Left hindlimb (tissue), 1 donor: ENCODE data around the gene TRIB2.

Experiments used
- DNase-seq: peaks from one replicate; pipeline ENCODE4 v3.0.0-alpha.2; 2018

Gene TRIB2

DNA sequence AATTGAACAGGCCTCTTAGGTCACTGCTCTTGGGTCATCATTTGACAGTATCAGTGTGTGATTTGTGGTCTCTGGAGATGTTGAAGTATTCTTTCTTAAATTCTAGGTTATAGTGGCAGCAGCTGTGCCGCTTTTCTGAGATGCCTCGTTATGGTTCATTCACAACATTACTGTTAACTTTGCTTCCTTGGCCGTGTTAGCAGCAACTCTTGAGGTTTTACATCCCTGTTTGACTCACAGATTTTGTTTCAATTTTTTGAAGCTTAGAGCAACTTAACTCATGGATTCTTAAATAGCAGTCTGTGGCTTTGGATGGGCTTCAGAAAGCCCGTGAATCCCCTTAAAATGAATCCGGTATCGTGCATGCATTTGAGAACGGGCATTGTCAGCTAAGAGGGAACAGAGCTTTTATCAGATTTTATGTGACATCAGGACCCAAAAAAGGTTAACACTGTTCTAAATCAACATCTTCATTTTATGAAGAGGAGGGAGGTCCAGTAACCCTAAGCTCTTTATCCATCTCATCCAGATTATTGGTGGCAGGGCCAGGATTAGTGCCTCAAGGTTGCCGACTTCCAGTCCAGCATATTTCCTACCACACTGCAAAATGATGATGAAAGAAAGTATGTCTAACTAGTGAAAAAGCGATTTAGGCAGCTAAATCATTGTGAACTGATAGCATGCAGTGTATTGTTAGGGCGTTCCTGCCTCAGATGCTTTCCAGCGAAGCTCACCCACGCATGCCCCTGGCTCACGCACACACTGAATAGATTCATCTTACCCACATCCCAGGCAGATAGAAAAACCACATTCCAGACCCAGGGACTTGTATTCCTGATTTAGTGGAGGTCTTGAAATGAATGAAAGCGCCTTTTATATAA lies 5.1 kb downstream of the TRIB2 start:
- DNase-seq, result no peak

- no peak for DNase-seq
Measured at GRCh38 chr2:12722447-12723316, 5.9 kb downstream of the TRIB2 start.

DNA sequence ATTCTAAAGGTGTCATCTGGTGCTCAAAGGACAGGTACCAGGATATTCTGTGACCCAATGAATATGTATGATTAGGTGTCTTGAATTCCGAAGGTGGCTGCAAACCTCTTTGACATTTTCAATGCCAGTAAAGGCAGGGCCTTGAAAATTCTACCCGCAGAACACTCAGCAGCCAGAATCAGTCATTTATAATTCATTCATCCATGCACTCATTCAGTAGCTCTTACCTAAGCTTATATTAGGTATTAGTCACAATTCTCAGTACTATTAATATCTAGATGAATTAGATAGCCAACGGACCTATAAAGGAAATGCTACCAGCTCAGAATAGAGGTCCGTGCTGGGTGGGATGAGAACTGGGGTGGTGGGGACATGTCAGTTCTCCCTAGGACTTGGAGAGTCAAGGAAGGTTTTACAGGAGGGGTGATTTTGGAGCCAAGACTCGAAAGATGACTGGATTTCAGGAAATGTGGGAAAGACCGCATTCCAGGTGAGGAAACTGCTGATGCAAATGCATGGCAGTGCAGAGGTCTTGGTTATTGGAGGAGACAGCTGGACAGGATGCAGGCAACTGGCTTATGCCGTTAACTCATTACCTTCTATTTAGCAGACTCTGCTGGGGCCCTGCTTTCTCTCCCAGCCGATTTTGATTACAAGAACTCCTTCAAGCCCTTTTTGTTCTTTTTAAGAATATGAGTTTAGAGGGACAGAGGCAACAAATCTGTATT lies 7.2 kb downstream of the TRIB2 start:
- DNase-seq, result no peak

- DNase-seq, result no peak
Measured at GRCh38 chr2:12725233-12726187, 8.8 kb downstream of the TRIB2 start.

DNA sequence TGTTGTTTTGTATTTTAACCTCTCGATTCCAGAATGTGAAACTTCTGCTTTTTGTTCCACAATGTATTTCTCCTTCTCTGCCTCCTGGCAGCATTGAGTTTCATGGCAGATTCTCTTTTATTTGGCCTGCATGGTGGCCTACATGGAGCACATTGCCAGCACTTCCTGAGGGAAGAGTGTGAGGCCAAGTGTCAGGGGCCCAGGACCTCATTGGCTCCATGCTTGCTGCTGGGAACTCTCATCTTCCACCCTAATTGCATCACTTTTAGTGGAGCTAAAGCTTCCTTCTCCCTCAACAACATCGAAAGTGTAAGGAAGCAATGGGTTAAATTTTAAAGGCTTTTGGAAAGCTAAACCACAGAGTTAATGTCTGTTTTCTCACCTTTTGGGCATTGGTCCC lies 9.5 kb downstream of the TRIB2 start:
- DNase-seq, result no peak

DNA sequence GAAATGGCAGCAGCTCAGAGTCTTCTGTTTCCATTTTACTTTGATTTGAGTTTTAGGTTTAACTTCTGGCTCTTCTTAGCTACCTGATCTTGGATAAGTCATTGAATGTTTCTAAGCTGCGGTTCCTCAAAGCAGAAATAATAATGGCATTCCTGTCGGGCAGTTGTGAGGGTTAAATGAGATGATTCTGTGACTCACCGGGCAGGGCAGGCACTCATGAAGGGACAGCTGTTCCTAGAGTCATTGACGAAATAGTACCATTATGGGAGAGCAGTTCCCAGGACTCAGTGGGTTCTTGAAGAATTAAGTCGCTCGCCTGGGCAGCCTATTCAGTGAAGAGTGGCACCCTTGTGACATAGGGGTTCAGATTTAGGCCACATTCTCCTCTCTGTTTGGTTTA lies 10.3 kb downstream of the TRIB2 start:
- DNase-seq, result no peak

DNA sequence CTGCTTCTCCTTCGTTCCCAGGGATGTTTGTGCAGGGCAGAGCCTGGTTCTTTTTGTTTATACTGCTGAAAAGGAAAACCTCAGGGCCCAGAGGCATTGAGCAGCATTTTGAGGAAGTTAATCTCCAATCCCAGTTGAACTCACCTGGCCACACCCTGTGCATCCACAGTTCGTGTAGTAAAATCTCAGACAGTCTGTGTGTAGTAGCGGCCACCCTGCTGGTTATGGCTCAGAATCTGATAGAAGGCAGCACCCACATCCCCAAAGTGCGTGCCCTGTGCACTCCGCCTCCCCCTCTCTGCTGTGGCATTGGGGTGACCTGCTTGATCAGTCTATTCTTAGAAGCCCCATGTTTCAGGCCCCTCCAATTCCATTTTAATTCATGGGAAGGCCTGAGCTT lies 10.9 kb downstream of the TRIB2 start:
- no peak for DNase-seq

DNA sequence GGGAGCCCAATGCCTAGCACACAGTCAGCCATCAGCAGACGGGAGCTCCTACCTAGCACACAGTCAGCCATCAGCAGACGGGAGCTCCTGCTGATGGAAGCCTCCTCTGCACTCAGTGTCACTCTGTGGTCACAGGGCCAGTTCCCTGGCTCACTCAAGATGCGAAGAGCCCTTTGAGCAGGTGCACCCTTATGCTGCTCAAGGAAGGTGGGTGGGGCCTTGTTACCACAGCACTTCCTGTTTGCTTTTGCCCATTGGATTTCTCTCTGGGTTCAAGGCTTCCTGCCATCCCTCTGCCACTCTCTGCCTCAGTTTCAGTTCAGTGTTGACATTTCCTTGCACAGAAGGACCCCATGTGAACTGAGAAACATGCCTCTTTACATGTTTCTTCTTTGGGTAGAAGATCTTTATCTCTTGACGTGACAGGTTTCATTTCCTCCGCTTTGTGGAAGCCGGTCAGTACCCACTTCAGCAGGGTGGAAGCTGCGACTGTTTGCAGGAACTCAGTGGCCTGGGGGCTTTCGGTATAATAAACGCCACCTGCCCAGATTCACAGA lies 11.6 kb downstream of the TRIB2 start:
- DNase-seq, result no peak

DNA sequence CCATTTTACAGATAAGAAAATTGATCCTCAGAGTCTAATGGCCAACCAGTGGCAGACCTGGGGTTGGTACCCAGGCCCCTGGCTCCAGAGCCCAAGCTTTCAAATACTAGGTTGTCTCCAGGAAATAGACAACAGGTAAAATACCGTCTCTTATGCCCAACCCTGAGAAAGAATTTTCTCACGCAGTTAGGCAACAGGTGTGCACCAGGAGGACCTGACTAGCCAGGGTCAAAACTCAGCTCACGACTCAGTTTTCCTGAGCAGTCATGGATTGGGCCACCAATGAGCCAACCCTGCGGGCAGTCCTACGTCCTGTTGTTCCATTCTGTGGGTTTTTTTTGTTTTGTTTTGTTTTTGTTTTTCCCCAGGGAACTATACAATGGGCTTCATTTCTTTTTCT lies 13.5 kb downstream of the TRIB2 start:
- DNase-seq, result no peak

DNA sequence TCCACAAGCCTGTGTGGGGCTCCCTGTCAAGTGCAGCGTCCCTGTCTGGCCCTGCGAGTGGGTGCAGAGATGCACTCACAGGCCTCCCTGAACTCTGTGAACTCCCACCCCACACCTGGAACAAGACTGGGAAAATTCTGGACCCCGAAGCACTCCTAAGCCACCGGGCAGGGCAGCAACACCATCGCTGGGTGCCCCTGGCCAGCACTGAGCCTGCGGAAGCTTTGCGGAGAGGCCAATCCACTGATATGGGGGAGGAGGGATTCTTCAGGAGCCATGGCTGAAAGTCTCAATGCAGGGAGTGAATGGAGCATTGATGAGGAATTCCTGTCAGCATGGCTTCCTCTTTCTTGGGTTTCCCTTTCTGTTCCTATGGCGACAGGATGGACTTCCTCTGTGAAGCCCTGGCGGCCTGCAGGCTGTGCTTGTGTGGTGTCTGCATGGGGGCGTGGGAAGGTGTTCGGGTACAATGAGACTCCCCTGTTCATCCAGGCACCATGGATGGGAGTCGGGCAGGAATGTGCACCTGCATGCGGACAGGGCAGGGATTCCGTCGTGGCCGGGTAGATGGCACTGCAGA lies 15.1 kb downstream of the TRIB2 start:
- no peak for DNase-seq

DNA sequence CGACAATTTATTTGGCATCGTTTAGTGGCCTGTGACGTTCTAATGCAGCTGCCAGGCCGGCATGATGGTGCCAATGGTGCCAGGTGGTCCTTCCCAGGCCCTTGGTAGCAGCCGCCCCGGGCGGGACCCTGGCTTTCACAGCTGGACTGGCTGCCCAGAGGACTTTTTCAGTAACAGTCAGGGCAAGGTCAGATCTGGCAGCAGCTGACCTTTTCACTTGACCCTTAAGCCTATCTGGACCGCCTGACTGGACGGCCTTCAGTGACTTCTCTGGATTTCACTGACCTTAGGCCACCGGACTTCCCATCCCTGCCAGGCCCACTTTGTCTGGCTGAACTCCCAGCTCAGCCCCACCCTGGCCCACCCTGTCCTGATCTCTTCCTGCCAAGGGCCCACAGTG lies 15.9 kb downstream of the TRIB2 start:
- DNase-seq, result no peak

DNA sequence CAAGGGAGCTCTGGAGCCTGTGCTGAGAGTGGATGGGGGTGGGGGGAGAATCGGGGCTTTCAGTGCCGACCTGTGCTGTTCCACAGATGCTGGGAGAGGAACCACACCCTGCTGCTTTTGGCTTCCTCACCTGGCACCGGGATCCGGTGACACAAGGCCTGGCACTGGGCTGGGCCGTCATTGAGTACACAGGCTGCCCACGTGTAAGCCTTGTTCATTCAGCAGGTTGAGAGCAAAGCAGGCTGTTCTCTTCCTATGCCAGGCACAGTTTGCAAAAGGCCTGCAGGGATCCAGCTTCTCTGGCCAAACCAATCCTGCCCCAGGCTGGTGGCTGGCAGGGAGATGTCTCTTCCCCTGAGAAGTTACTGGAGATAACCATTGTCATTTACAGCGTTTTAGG lies 17.1 kb downstream of the TRIB2 start:
- no peak for DNase-seq

DNA sequence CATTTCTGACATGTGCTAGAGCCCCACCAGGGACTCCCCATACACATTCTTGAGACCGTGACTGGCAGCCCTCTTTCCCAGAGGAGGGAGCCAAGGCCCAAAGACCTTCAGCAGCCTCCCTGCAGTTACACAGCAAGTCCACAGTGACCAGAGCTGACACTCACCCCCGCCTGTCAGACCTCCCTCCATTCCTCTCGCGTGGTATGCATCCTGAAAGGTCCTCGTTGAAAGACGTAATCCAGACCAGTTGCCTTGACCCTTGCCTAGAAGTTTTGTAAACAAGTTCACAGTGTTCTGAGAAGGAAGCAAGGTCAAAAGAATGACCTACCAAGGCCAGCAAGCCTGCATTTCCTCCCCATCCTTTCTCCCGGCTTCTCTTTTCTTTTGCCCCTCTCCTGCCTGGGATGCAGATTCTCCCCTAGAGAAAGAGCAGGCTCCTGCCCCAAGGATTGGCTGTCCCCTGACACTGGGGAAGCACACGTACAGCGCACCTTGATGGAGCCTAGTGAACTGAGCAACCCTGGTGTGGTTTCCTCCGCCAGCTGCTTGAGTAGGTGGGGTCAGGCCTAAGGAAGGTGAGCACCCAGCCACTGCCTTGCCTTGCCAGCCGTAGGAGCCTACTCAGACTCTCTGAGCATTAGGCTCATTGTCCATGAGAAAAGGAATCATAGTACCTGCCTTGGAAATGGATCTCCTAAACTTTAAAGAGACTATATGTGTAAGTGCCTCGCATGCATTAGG lies 18.3 kb downstream of the TRIB2 start:
- no peak for DNase-seq

- DNase-seq, result no peak
Measured at GRCh38 chr2:12737297-12737696, 20.6 kb downstream of the TRIB2 start.

DNA sequence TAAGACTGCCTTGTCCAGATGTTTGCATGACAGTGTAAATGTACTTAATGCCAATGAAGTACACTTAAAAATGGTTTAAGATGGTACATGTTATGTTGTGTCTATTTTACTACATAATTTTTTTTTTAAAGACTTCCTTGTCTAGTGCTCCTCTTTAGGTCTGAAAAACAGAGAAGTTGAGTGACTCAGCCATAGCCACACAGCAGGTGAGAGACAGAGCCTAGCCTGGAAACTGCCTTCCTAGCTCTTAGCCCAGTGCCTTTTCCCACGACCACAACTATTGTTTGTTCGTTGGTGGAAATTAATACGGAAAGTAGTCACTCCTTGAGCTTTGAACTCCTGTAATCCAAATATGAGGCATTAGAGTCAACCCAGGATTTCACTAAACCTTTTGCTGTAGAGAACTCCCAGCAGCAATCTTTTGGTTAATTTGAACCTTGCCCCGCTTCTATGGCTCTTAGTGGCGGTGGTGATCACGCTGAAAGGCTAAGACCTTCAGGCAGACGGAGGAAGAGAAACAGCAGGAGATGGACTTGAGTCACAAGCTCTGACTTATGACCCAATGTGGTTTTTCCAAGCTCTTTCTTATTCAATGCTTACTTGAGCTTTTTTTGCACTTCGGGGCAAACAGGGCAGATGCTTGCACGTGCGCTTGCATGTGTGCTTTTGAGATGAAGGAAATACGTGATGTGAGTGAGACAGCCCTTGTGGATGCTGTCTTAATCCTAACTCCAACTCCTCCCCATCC lies 21.2 kb downstream of the TRIB2 start:
- DNase-seq, result no peak

DNA sequence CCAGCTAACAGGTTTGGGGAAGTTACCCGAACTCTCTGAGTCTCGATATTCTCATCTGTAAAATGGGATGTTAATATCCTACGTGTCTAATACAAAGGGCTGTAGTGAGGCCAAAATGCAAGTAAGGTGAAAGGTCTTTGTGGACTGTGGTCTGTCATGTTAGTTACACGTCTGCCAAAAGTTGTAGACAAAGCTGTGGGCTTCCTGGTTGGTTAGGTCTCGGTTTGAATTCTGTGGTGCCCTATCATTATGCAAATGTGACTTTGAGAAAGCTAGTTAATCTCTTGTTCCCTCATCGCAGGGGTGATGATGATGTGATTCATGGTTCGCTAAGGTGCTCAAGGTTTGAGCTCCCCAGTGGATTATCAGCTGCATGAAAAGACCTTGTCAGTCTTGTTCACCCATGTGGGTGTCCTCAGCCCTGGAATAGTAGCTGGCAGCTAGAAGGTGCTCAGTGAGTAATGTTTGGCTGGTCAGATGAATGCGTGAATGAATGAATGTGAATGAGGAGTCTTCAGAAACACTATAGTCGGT lies 23.1 kb downstream of the TRIB2 start:
- no peak for DNase-seq

GRCh38 chr2:12741380-12741779 lies 24.6 kb downstream of the TRIB2 start:
- no peak for DNase-seq

DNA sequence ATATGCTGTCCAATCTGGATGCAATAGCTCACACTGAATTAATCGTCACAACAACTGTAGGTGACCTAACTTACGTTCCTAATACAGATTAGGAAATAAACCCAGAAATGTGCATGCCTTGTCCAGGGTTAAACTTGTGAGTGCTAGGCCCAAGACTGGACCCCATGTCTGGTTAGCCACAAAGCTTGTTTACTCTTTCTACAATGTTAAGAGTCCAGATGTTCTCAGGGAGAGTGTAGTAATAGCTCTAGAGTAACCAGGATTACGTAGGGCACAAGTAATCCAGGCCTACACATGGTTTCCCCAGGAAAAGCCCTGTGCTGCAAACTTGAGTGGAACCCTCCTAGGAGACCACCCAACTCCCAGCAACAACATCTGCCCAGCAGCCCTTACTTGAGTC lies 26.2 kb downstream of the TRIB2 start:
- DNase-seq, result no peak

DNA sequence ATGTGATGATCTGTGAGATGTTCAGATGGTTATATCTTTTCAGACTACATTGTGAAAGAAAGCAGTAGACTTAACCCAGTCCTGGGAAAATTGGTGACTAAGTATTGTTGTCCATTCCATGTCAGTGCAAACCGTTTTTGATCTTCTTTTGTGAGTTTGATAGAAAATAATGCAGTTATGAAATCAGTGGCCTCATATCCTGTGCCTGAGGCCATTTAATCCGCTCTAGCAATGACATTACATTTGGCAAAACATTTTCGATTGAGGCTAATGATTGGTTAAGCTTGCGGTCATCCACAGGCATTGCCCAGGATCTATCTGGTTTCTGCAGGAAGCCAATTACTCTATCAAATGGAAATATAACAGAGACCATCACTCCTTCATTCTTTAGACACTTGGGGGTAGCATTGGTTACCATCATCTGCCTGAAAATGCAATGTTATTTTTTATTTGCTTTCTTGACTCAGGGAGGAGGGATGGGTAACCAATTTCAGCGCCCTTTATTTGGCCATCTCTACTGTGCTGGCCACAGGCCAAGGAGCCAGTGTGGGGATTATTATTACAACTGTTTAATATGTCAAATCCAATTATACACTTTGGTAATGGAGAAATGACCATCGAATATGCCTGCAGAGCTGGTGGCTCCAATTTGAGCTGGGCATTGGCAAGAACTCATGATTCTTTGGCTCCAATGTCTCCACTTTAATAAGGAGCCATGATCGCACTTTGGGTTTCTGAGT lies 33.6 kb downstream of the TRIB2 start:
- no peak for DNase-seq
